GM18517 (cell line): Measurements from ENCODE around the gene B3GALT2.

ENCODE experiments used
- ATAC-seq: cut with Tn5 transposase; IDR thresholded peaks from one replicate; pipeline ENCODE4 v1.9.1; 2021; ENCODE audit warnings: mild to moderate bottlenecking, moderate library complexity; ENCODE audit not compliant: unreplicated experiment

B3GALT2 gene

GRCh38 chr1:193183019-193183627, 3.3 kb downstream of the B3GALT2 start:
- peak; percentile 78 for ATAC-seq

DNA sequence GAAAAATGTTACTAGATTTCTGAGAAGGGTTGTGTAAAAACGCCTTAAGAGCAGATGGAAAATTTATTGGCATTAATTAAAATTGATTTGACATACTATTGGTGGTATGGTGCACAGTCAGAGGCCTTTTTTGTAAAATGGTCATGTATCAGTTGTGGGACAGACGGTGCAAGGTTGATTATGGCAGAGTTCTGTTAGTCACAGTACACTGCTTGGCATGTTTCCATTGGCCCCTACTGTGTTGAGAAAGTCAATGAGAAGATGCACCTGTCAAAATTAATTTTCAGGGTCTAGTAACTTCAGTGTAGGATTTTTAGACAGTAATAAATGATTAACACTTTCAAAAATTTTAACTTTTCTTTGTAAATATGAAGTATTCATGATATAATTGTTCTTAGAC, 4.4 kb downstream of the B3GALT2 start:
- no peak for ATAC-seq

- ATAC-seq = no peak
Observed at GRCh38 chr1:193181536-193181935, 4.9 kb downstream of the B3GALT2 start.

DNA sequence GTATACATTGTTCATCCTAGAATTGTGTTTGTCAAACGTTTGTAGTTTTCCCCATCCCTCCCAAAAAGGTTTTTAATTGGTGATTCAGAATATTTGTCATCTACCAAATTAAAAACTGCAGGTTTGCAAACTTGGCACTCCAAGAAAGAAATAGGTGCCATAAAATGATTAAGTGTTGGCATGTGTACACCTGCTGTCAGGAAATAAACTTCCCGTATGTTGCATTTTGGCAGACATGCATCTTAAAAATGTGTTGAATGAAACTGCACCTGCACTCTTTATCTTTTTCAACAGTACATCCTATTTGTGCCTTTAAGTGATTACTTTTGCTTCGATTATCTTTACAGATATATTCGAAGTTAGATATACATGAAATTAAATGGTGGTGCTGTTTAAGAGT, 7.3 kb downstream of the B3GALT2 start:
- ATAC-seq = no peak

GRCh38 chr1:193176788-193177187, 9.6 kb downstream of the B3GALT2 start:
- ATAC-seq = no peak

DNA sequence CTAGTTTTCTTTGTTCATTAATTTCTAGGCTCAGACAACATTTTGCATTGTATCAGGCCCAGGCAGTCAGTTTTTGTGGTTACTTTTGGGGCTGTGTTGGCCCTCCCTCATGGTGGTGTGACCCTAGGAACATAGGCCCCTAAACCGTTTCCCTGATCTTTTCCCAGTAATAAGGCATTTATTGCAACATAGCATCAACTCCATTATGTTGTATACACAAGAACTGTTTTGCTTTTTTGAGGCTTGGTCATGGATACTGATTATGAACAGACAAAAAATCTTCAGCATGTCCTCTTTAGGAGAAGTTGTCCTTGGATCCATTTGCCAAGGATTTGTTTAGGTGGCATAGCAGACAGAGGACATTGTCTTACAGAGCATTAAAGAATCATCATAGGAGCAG, 10.3 kb downstream of the B3GALT2 start:
- ATAC-seq = no peak

GRCh38 chr1:193157360-193157759, 29.1 kb downstream of the B3GALT2 start:
- ATAC-seq = no peak

GRCh38 chr1:193156822-193157142, 29.6 kb downstream of the B3GALT2 start:
- no peak for ATAC-seq

DNA sequence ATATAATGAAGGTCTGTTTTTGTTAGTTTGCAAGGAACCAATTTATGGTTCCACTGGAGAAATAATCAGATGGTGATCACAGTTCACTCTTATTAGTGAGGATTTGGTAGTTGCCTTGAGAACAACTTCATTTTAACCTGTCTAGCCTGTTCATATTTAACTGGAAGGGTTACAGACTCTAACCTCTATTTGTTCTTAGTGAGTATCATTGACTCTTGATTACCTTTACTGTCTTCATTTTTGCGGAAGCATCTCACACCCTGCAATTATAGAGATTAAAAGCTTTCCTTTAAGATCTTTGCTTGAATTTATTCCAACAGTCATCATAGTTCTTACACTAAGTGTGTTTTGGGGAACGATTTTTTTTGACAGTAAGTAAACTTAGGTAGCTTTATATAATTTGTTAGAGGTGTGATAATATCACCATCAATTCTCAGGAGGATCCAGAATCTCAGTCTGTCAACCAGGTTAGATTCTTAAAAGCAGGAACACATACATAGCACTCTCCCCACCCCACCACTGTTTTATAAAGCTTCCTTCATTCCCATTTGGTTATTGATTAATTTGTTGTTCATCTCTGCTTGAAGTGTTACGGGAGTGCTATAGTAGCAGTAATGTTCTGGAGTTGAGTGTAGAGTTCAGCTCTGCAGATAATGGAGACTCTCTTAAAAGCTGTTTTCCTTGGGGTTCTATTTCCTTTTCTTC, 30.1 kb downstream of the B3GALT2 start:
- no peak for ATAC-seq

- ATAC-seq = no peak
Observed at GRCh38 chr1:193144999-193145398, 41.4 kb downstream of the B3GALT2 start.

GRCh38 chr1:193144361-193144938, 42.0 kb downstream of the B3GALT2 start:
- ATAC-seq = no peak

DNA sequence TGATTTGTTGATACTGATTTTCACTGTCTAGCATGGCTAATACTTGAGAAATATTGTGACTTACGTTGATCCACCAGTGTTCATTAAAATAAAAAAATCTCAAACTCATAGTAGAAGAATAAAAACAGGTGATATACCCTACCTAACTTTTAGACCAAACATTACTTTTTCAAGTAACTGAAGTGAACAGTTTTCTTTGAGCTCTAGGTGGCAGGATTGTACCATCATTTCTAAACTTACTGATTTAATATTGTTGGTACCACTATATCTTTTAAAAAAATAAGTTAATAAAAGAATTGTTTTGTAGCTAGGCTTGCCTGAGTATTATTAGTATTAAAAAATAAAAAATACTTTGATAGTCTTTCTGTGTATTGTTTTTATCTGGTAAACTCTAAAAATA, 43.1 kb downstream of the B3GALT2 start:
- no peak for ATAC-seq

- no peak for ATAC-seq
Observed at GRCh38 chr1:193142409-193142808, 44.0 kb downstream of the B3GALT2 start.

DNA sequence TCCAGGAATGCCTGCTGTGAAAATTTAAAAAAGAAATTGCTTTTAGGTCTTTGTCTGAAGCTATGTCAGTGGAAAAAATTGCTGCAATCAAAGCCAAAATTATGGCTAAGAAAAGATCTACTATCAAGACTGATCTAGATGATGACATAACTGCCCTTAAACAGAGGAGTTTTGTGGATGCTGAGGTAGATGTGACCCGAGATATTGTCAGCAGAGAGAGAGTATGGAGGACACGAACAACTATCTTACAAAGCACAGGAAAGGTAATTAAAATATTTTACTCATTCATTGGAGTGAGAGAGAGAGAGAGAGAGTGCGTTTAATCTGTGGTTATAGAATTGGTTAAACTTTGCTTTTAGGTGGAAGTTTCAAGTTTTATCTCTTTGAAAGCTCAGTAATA, 44.6 kb downstream of the B3GALT2 start:
- no peak for ATAC-seq

GRCh38 chr1:193140254-193140653, 46.2 kb downstream of the B3GALT2 start:
- ATAC-seq = no peak

DNA sequence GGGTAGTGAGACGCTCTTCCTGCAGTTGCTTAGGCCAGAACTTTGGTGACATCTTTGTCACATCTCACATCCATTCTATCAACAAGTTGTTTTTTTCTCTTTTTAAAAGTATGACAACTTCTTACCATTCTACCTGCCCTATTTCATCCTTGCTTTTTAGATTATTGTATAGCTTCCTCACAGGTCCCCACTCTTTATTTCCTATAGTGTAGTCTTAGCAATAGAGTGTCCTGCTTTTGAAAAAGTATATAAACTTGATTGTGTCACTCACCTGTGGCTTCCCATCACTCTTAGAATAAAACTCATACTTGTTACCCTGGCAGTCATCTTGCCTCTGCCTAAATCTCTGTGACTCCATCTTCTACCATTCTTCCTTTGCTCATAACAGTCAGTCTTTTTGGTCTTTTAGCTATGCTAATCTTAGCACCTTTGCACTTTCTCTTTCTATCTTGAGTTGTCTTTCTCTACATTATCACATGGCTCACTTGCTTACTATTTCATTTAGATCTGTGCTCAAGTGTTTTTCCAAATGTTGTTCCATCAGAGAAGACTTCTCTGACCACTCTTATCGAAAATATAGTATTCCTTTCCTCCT, 55.0 kb downstream of the B3GALT2 start:
- ATAC-seq = peak; percentile 78
